ENCODE results near the gene ROMO1.
A peak's percentile ranks its signal among the peaks of the same experiment; 100 is the strongest.
"Not testable (repeated sequence)": the region's sequence is repeated elsewhere in the genome, so short reads cannot be mapped to it uniquely, and the experiment has no call there.

ROMO1 gene

GRCh38 chr20:35730583-35731468, 31.6 kb downstream of the ROMO1 start:
- DNase-seq (ENCODE audit: low read depth in 3 of 3), result no peak

GRCh38 chr20:35731469-35731788, 32.2 kb downstream of the ROMO1 start:
- no peak for DNase-seq (ENCODE audit: low read depth in 3 of 3)

GRCh38 chr20:35731862-35732643, 32.8 kb downstream of the ROMO1 start:
- DNase-seq (ENCODE audit: low read depth in 3 of 3), result no peak

- no peak for DNase-seq (ENCODE audit: low read depth in 3 of 3)
These were observed 33.4 kb downstream of the ROMO1 start for GRCh38 chr20:35732644-35732982.

GRCh38 chr20:35734374-35734773, 35.2 kb downstream of the ROMO1 start:
- DNase-seq (ENCODE audit: low read depth in 3 of 3), result no peak

- no peak for DNase-seq (ENCODE audit: low read depth in 3 of 3)
These were observed 35.8 kb downstream of the ROMO1 start for GRCh38 chr20:35734777-35735649.

- no peak for DNase-seq (ENCODE audit: low read depth in 3 of 3)
These were observed 36.7 kb downstream of the ROMO1 start for GRCh38 chr20:35735826-35736470.

- no peak for DNase-seq (ENCODE audit: low read depth in 3 of 3)
These were observed 38.7 kb downstream of the ROMO1 start for GRCh38 chr20:35737865-35738333.

- no peak for DNase-seq (ENCODE audit: low read depth in 3 of 3)
These were observed 39.4 kb downstream of the ROMO1 start for GRCh38 chr20:35738410-35739179.

GRCh38 chr20:35739294-35740163, 40.3 kb downstream of the ROMO1 start:
- DNase-seq (ENCODE audit: low read depth in 3 of 3), result no peak

- DNase-seq (ENCODE audit: low read depth in 3 of 3), result peak; percentile 90 to 99 (median 98)
These were observed 42.9 kb downstream of the ROMO1 start, which contains the start of gene RBM39 for GRCh38 chr20:35741892-35742740. Gene RBM39, minus strand, starts transcription at chr20:35742260. Its CDS starts 1,386 bp downstream, at chr20:35740874.

GRCh38 chr20:35742741-35743523, 43.7 kb downstream of the ROMO1 start:
- DNase-seq (ENCODE audit: low read depth in 3 of 3), result no peak

- no peak for DNase-seq (ENCODE audit: low read depth in 3 of 3)
These were observed 44.7 kb downstream of the ROMO1 start for GRCh38 chr20:35743693-35744491.

- not testable (repeated sequence) for DNase-seq (ENCODE audit: low read depth in 3 of 3)
These were observed 45.3 kb downstream of the ROMO1 start for GRCh38 chr20:35744492-35744841.

All from stimulated activated CD4-positive, alpha-beta T cell treated with anti-CD3 and anti-CD28 coated beads, TNF-alpha, amount 100 ng/mL, for 4 hours (primary cell).